ENCODE data around the gene SRGAP1.
"Not testable (repeated sequence)": the region's sequence is repeated elsewhere in the genome, so short reads cannot be mapped to it uniquely, and the experiment has no call there.

Gene SRGAP1

GRCh38 chr12:63978519-63978918, 134.0 kb downstream of the SRGAP1 start:
- no peak for DNase-seq

DNA sequence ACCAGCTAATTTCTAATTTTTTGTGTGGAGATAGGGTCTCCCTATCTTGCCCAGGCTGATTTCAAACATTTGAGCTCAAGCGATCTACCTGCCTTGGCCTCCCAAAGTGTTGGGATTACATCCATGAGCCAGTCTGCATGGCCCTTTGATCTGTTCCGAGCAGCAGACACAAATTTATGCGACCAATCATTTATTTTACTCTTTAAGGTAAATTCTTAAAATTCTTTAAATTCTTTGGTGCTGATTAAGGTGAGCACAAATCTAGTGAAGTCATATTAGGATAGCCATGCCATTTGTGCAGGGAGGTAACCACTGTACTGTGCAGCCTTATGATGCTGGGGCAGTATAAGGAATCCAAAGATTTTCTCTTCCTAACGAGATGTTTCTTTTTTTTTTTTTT, 135.7 kb downstream of the SRGAP1 start:
- no peak for DNase-seq

DNA sequence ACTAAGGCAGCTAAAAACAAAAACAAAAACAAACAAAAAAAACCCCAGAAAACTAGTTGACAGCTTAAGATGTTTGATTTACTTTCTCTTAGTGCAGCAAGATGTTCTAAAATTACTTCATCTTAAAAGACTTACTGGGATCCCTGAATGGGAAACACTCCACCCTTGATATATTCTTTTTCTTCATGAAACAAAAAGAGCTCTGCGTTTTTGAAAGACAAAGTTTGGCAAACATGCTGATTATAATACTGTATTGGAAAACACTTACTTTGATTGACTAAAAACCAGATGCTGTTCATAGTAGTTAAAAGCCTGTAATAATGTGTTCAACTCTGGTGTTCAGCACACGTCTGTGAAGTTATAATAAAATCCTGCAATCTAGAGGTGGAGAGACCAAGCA, 136.8 kb downstream of the SRGAP1 start:
- no peak for DNase-seq

- no peak for DNase-seq
These were observed 138.2 kb downstream of the SRGAP1 start for GRCh38 chr12:63982604-63983295.

DNA sequence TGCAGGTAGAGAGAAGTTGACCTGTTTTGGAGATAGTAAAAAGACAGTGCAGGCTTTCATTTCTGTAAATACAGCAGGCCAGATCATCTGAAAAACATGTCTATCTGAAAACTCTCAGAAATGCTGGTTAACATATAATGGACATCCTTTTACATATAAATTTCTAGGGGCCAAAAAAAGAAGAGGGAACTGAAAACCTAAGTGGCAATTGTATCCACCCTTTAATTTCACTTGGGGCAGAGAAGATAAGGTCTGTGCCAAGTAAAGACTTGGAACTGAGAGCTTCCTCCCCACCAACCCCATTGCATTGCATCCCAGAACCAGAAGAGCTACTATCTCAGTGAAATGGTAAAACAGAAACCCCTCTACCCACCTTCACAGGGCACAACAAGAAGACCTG, 141.0 kb downstream of the SRGAP1 start:
- DNase-seq, result no peak

DNA sequence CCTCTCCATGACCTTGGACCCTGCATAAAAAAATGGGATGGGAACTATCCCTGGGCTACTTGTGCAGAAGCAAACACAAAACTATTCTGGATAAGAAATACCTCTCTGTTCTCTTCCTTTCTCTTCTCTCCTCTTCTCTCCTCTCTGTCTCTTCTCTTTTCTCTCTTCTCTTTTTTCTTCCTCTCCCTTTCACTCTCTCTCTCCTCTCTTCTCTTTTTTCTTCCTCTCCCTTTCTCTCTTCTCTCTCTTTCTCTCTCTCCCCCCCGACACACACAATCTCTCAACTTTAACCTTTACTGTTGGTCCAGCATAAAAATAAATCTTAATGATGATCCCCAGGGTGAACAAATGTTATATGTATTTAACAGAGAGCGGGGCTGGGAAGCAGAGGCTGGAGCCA, 141.4 kb downstream of the SRGAP1 start:
- no peak for DNase-seq

- no peak for DNase-seq
These were observed 144.9 kb downstream of the SRGAP1 start for GRCh38 chr12:63989301-63989845.

- DNase-seq, result no peak
These were observed 146.5 kb downstream of the SRGAP1 start for GRCh38 chr12:63990828-63991547.

DNA sequence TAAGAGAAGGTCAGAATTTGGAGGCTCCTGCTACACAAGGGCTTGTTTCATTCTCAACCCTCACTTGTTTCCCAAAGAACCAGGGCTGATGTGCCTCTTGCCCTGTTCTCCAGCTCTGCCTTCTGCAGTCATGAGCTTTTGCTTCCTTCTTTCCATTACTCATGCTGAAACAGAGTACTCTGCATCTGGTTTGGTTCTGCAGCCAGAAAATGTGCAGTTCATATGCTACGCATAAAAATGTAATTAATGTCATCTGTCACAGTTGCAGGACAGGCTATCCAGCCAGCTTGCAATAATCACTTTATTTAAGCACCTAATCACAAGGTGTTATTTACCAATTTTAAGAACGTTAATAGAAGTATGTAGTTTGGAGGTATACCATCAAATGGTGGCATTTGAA, 150.2 kb downstream of the SRGAP1 start:
- no peak for DNase-seq

DNA sequence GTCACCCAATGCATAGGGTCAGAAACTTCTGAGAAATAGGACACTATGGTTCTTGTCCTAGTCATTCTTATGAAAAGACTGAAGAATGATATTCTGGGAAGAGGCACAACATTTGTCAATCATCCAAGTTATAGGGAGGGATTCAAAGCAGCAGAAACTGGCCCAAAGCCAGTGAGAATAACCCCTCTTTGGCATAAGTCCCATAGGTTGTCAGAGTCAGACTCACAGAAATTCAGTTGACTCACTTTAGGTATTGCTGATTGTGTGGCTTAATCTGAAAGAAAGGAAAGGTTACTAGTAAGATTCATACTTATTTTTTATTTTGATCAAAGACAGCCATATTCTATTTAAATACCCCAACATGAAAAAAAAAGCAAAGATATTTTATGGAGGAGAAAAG, 151.0 kb downstream of the SRGAP1 start:
- DNase-seq, result no peak

GRCh38 chr12:63996556-63996955, 152.1 kb downstream of the SRGAP1 start:
- no peak for DNase-seq

DNA sequence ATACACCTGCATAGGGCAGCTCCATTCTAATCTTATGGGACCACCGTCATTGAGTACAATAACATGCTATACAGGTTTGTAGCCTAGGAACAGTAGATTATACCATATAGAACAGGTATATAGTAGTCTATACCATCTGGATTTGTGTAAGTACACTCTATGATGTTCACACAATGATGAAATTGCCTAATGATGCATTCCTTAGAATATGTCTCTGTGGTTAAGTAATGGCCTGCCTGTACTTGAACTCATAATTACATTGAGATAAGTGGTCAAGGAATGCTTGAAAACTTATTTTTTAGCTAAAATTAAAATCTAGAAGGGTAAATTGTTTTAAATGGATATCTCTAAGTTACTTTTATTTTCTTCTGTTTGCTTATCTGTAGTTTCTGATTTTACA, 152.7 kb downstream of the SRGAP1 start:
- no peak for DNase-seq

GRCh38 chr12:63998584-63998983, 154.1 kb downstream of the SRGAP1 start:
- DNase-seq, result no peak

DNA sequence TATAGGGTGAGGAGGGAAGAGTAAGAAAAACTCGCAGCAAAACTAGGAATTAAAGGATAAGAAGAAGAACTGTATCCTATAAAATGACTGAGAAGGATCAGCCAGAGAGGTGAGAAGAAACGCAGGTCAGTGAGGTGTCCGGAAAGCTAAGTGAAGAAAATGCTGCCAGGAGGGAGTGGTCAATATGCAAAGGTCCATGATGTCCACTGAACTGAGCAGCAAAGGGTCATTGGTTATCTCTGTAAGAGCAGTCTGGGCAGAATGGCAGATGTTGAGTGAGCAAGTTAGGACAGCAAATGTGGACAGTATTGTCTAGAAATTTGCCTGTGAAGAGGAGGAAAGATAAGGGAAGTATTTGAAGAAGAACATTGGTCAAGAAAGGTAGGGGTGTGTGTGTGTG, 155.4 kb downstream of the SRGAP1 start:
- no peak for DNase-seq

- no peak for DNase-seq
These were observed 156.9 kb downstream of the SRGAP1 start for GRCh38 chr12:64001439-64001838.

DNA sequence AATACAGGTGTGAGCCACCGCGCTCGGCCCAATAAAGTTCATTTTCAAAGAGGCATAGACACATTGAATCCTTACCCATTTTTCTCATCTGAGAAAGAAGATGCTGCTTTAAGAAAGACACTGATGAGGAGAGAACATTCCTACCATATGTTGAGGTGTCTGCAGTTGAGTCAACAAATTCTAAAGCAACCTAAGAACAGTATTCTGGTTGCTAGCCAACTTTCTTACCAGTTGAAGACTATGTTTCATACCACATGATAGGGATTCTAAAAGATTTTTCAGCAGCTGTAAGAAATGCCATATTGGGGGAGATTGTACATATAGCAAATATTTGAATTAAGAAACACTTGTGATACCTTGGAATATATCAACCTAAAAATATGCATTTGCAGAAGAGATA, 160.1 kb downstream of the SRGAP1 start:
- DNase-seq, result no peak

- DNase-seq, result no peak
These were observed 161.8 kb downstream of the SRGAP1 start for GRCh38 chr12:64006211-64006825.

DNA sequence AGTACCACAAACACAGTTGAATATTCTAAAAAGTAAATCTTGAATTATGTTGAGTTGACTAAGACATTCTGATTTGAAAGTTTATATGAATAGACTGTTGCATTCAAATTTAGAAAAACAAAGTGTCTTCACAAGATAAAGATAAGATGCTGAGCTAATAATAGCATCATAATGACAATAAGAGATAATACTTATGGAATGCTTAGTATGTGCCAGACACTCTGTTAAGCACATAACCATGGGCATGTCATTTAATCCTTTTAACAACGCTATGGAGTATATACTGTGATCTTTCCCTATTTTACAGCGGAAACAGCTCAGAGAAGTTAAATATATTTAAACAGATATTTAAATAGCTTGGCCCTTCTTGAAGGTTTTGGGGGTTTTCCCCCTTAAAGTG, 163.4 kb downstream of the SRGAP1 start:
- no peak for DNase-seq

GRCh38 chr12:64008596-64008995, 164.1 kb downstream of the SRGAP1 start:
- DNase-seq, result no peak

GRCh38 chr12:64009321-64010068, 165.0 kb downstream of the SRGAP1 start:
- no peak for DNase-seq

DNA sequence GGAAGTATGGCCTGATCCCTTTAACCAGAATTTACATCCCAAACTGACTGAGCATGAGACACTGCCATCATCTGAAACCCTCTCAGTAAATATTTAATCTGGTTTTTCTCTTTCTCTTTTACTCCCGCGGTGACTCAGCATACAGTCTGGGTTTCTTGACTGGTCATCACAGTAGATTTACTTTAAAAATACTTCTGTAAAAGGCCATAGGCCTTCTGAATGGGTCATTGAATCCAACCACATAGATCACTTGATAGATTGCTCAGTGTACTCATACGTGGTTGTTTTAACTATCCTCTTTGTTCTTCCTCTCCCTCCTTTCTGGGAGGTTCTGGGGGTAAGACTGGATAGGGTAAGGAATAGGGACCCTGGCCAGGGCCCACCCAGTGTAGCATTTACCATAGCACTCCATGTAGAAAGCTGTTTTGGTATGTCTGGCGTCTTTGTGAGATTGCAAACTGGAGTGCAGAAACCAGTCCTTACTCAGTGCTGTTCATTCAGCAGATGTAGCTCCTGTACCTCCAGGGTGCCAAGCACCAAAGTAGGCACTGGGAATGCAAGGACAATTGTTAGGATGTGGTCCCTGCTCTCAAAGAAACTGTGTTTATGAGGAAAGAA, 165.7 kb downstream of the SRGAP1 start:
- DNase-seq, result no peak

GRCh38 chr12:64016521-64016920, 172.0 kb downstream of the SRGAP1 start:
- no peak for DNase-seq

DNA sequence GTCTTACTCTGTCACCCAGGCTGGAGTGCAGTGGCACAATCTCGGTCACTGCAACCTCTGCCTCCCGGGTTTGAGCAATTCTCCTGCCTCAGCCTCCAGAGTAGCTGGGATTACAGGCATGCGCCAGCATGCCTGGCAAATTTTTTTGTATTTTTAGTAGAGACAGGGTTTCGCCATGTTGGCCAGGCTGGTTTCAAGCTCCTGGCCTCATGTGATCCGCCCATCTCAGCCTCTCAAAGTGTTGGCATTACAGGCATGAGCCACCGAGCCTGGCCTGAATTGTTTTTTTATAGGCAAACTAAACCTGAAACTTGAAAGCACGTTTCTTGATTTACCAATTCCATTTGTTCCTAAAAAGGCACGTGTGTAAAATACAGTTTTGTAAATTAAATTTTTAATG, 173.6 kb downstream of the SRGAP1 start:
- not testable (repeated sequence) for DNase-seq

All from NCI-H748 treated with DMSO at 0.1 percent for 48 hours (cell line).